ENCODE results near the gene IFT80. TPM values are rescaled to one million over a fixed set of nuclear protein-coding genes. Genes with fewer than 3 reads are reported as not detected.

IFT80 gene
- total RNA-seq, 1 experiment from 2014 or later, result 59.4 TPM

DNA sequence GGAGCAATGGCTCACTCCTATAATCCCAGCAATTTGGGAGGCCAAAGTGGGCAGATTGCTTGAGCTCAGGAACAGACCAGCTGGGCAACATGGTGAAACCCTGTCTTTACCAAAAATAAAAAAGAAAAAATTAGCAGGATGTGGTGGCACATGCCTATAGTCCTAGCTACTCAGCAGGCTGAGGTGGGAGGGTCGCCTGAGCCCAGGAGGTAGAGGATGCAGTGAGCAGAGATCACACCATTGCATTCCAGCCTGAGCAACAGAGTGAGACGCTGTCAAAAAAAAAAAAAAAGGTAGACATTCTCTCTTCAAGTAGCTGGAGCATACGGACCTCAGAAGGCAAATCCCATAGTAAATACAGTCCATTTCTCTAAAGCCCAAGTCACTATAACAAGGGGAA lies 180.9 kb downstream of the IFT80 start:
- Histone ChIP-seq H2AFZ (no peak overlapping the region), H3K4me2 (no peak overlapping the region), H3K79me2 (ENCODE audit: low read depth) (no peaks in the 10 kb centered on the region), H3K4me1 (replicated peaks; ENCODE audit: insufficient read depth) (no peaks in the 10 kb centered on the region), H3K27me3 (ENCODE audit: insufficient read depth, low read depth) (no peaks in the 10 kb centered on the region), H3F3A (ENCODE audit: insufficient read depth, low read depth) (no peaks in the 10 kb centered on the region), H3K4me3 (no peak overlapping the region), H3K9me3 (ENCODE audit: insufficient read depth, low read depth) (no peaks in the 10 kb centered on the region), H3K27ac (no peak overlapping the region), H3K9me2 (ENCODE audit: insufficient read depth) (no peaks in the 10 kb centered on the region; the same call in 1 of the 2 replicates), H3K36me3 (ENCODE audit: low read depth) (no peaks in the 10 kb centered on the region), H4K20me1 (ENCODE audit: insufficient read depth) (no peaks in the 10 kb centered on the region)
- ChIA-PET CTCF (no interaction called here), POLR2A (ENCODE audit: unreplicated experiment) (no interaction called here)
- BruUV-seq (replicated peaks), result no TSS peak
- intact Hi-C loops (cut with micrococcal nuclease; ENCODE audit: unreplicated experiment), result no loop called here
- no peak for TF ChIP-seq EZH2 (IDR thresholded peaks at IDR 0.05; ENCODE audit: low read depth)
- TF ChIP-seq, protein P1, sequence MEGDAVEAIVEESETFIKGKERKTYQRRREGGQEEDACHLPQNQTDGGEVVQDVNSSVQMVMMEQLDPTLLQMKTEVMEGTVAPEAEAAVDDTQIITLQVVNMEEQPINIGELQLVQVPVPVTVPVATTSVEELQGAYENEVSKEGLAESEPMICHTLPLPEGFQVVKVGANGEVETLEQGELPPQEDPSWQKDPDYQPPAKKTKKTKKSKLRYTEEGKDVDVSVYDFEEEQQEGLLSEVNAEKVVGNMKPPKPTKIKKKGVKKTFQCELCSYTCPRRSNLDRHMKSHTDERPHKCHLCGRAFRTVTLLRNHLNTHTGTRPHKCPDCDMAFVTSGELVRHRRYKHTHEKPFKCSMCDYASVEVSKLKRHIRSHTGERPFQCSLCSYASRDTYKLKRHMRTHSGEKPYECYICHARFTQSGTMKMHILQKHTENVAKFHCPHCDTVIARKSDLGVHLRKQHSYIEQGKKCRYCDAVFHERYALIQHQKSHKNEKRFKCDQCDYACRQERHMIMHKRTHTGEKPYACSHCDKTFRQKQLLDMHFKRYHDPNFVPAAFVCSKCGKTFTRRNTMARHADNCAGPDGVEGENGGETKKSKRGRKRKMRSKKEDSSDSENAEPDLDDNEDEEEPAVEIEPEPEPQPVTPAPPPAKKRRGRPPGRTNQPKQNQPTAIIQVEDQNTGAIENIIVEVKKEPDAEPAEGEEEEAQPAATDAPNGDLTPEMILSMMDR (conservative IDR thresholded peaks at IDR 0.05), result no peak
- DNase-seq, result no peak

DNA sequence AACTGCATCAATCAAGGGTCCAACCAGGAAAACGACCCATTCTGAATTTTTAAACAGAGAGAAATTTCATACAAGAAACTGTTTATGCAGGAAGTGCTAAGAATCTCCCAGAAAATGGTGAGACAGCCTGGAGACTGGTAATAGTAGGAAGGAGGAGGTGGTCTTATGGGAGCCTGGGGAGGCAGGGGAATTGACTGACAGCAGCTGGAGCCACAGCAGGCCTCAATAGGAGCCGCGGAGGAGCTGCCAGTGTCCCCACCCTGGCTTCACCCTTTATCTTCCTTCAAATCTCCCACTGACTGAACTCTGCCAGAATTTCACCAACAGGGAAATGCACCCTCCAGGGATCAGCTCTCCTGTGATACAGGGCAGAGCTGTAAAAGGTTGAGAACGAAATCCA lies 181.3 kb downstream of the IFT80 start:
- Histone ChIP-seq H3F3A (ENCODE audit: insufficient read depth, low read depth) (no peaks in the 10 kb centered on the region), H3K4me1 (replicated peaks; ENCODE audit: insufficient read depth) (no peaks in the 10 kb centered on the region), H2AFZ (no peak overlapping the region), H3K36me3 (ENCODE audit: low read depth) (no peaks in the 10 kb centered on the region), H3K27ac (no peak overlapping the region), H3K27me3 (ENCODE audit: insufficient read depth, low read depth) (no peaks in the 10 kb centered on the region), H3K79me2 (ENCODE audit: low read depth) (no peaks in the 10 kb centered on the region), H3K4me3 (no peak overlapping the region), H4K20me1 (ENCODE audit: insufficient read depth) (no peaks in the 10 kb centered on the region), H3K9me3 (ENCODE audit: insufficient read depth, low read depth) (no peaks in the 10 kb centered on the region), H3K9me2 (ENCODE audit: insufficient read depth) (no peaks in the 10 kb centered on the region; the same call in 1 of the 2 replicates), H3K4me2 (no peak overlapping the region)
- CTCF ChIA-PET, result no interaction called here
- POLR2A ChIA-PET (ENCODE audit: unreplicated experiment), result no interaction called here
- no peak for TF ChIP-seq EZH2 (IDR thresholded peaks at IDR 0.05; ENCODE audit: low read depth)
- TF ChIP-seq, protein P1 (conservative IDR thresholded peaks at IDR 0.05), result no peak
- BruUV-seq (replicated peaks), result no TSS peak
- DNase-seq, result no peak
- intact Hi-C loops (cut with micrococcal nuclease; ENCODE audit: unreplicated experiment), result no loop called here

DNA sequence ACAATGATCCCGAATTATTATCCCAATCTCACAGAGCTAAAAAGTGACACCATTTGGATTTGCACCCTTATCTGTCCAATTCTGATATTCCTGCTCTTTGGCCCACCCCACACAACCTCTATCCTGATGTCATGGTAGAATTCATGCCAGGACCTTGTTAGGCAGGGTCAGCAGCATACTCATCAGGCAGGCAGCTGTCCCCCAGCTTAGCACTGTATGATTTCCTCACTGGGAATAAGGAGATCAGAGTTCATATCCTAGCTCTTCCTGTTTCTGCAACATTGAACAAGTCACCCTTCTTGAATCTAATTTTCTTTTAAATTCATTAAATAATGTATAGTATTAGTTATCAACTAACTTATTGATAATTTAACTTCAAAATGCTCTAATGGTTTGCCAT lies 185.8 kb downstream of the IFT80 start:
- Histone ChIP-seq H3K79me2 (ENCODE audit: low read depth) (no peaks in the 10 kb centered on the region), H3K4me3 (no peak overlapping the region), H3K27ac (no peak overlapping the region), H3K27me3 (ENCODE audit: insufficient read depth, low read depth) (no peaks in the 10 kb centered on the region), H3K4me1 (replicated peaks; ENCODE audit: insufficient read depth) (no peaks in the 10 kb centered on the region), H3K36me3 (ENCODE audit: low read depth) (no peaks in the 10 kb centered on the region), H3F3A (ENCODE audit: insufficient read depth, low read depth) (no peaks in the 10 kb centered on the region), H3K9me2 (ENCODE audit: insufficient read depth) (peaks cover 5% of the 10 kb centered on the region; the same call in 1 of the 2 replicates), H3K4me2 (no peak overlapping the region), H4K20me1 (ENCODE audit: insufficient read depth) (no peaks in the 10 kb centered on the region), H3K9me3 (ENCODE audit: insufficient read depth, low read depth) (no peaks in the 10 kb centered on the region), H2AFZ (no peak overlapping the region)
- POLR2A ChIA-PET (ENCODE audit: unreplicated experiment), result no interaction called here
- TF ChIP-seq, protein P1 (conservative IDR thresholded peaks at IDR 0.05), result no peak
- no peak for TF ChIP-seq EZH2 (IDR thresholded peaks at IDR 0.05; ENCODE audit: low read depth)
- intact Hi-C loops (cut with micrococcal nuclease; ENCODE audit: unreplicated experiment), result no loop called here
- no TSS peak for BruUV-seq (replicated peaks)
- CTCF ChIA-PET, result interaction anchor here (0.6 kb wide), 1 partner anchor 90 kb away, joined by 3 read pairs; no protein-coding TSS in a partner anchor
- no peak for DNase-seq

Data from PC-9 (cell line).